BJ (cell line): Measurements from ENCODE around the gene CORO2B. TPM values are rescaled to one million over a fixed set of nuclear protein-coding genes. Genes with fewer than 3 reads are reported as not detected.

Experiments
- CTCF ChIA-PET: fragments of 350-600 bp; formaldehyde crosslinking; extraction: SDS; loops from one replicate; lab custom pipeline; 2021; ENCODE audit warnings: antibody characterized with exemption, inconsistent platforms; lab: Yijun Ruan, JAX
- POLR2A ChIA-PET: fragments of 300-600 bp; sonication (Branson Sonifier 250); formaldehyde crosslinking; extraction: SDS; loops from one replicate; lab custom pipeline; 2021; ENCODE audit warnings: antibody characterized with exemption; lab: Charles Lee
- DNase-seq: peaks from one replicate; pipeline ENCODE4 v3.0.0-alpha.2; 2011; ENCODE audit warnings: low read depth
- H3K27me3 ChIP-seq: 2 replicates; pipeline ENCODE4 v1.6.0; 2011; ENCODE audit warnings: low read length; ENCODE audit not compliant: control insufficient read depth, insufficient read depth
- H3K36me3 ChIP-seq: 2 replicates; pipeline ENCODE4 v1.5.1; 2011; ENCODE audit warnings: low read length; ENCODE audit not compliant: control insufficient read depth, insufficient read depth
- H3K4me3 ChIP-seq: 2 replicates; pipeline ENCODE4 v1.5.1; 2011; ENCODE audit warnings: low read depth, mild to moderate bottlenecking, control low read depth, low read length
- polyA plus RNA-seq: library from polyadenylated mRNA; depleted of rRNA; stranded (reverse); fragments of >200 nt; gene quantifications from 2 replicates; pipeline ENCODE4 v1.2.3, GENCODE V29; 2011
- TF ChIP-seq, protein P1 (sequence below): IDR thresholded peaks from 2 replicates; pipeline ENCODE4 v1.5.1; 2011; ENCODE audit warnings: low read depth, mild to moderate bottlenecking, control low read depth, inconsistent platforms, low read length, moderate library complexity; ENCODE audit not compliant: insufficient read depth

The CORO2B gene
- polyA plus RNA-seq, 1 experiment = 7.7 TPM

DNA sequence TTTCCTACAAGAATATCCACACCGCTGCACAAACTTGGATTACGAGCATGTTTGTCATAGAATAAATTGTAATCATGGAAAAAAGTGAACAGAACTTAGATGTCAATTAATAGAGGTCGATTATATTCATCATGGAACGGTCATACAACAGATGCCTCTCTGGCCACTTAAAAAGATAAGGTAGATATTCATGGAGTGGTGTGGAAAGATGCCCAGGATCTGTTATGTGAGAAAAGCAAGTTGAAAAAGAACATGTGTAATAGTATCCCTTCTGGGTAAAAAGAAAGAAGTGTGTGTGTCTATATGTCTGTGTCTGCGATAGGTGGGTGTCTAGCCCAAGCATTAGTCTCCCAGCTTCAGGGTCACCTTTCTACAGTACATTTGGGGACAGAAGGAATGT is 128.6 kb downstream of the CORO2B start:
- TF ChIP-seq, protein P1, sequence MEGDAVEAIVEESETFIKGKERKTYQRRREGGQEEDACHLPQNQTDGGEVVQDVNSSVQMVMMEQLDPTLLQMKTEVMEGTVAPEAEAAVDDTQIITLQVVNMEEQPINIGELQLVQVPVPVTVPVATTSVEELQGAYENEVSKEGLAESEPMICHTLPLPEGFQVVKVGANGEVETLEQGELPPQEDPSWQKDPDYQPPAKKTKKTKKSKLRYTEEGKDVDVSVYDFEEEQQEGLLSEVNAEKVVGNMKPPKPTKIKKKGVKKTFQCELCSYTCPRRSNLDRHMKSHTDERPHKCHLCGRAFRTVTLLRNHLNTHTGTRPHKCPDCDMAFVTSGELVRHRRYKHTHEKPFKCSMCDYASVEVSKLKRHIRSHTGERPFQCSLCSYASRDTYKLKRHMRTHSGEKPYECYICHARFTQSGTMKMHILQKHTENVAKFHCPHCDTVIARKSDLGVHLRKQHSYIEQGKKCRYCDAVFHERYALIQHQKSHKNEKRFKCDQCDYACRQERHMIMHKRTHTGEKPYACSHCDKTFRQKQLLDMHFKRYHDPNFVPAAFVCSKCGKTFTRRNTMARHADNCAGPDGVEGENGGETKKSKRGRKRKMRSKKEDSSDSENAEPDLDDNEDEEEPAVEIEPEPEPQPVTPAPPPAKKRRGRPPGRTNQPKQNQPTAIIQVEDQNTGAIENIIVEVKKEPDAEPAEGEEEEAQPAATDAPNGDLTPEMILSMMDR = no peak
- H3K27me3 ChIP-seq = no peaks in the 10 kb centered on the region
- ChIA-PET CTCF (interaction anchor here (1.6 kb wide), 1 partner anchor 13 kb away, joined by 3 read pairs; no protein-coding TSS in a partner anchor), POLR2A (no interaction called here)
- H3K36me3 ChIP-seq = peaks cover 1% of the 10 kb centered on the region; the same call in 1 of the 2 replicates
- H3K4me3 ChIP-seq = no peak overlapping the region
- DNase-seq = no peak

DNA sequence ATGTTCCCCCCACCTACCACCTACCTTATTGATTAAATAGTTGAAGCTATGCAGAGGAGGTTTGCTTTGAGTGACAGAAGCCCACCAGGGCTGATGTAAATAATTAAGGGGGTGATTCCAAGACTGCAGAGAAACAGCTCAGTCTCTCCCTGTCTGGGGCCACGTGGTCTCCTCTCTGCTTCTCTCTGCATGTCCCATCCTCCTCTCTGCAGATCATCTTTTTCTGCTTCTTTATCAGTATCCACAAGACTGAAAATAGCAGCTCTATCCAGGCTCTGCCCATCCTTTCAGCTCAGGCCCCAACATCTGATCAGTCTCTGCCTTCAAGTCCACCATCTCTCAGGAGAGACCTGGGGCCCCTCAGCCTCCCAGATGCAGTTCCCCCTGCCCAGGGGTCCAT is 131.1 kb downstream of the CORO2B start:
- Histone ChIP-seq H3K27me3 (no peaks in the 10 kb centered on the region), H3K4me3 (no peak overlapping the region), H3K36me3 (peaks cover 5% of the 10 kb centered on the region)
- DNase-seq = no peak
- ChIA-PET POLR2A (no interaction called here), CTCF (interaction anchor here (0.6 to 1.7 kb wide), 5 partner anchors 9 to 215 kb away, joined by 3 to 5 read pairs (median 3); no protein-coding TSS in a partner anchor)
- TF ChIP-seq, protein P1 = no peak

DNA sequence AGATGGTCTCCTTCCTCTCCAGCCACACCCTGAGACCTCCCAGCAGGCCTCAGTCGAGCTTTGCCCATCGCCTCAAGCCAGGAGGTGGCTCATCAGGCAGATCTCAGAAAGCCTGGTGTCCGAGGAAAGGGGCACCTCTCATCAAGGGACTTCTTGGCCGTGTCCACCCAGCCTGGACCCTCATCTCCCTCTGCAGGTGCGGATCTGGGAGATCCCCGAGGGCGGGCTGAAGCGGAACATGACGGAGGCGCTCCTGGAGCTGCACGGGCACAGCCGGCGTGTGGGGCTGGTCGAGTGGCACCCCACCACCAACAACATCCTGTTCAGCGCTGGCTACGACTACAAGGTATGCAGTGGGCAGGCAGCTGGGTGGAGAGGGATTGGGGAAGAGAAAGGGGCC is 131.7 kb downstream of the CORO2B start:
- CTCF ChIA-PET = interaction anchor here (0.9 to 1.7 kb wide), 4 partner anchors 8 to 214 kb away, joined by 3 to 5 read pairs (median 4); no protein-coding TSS in a partner anchor
- TF ChIP-seq, protein P1 = no peak
- H3K4me3 ChIP-seq = no peak overlapping the region
- H3K27me3 ChIP-seq = no peaks in the 10 kb centered on the region
- POLR2A ChIA-PET = no interaction called here
- peaks cover 5% of the 10 kb centered on the region for H3K36me3 ChIP-seq
- DNase-seq = no peak

DNA sequence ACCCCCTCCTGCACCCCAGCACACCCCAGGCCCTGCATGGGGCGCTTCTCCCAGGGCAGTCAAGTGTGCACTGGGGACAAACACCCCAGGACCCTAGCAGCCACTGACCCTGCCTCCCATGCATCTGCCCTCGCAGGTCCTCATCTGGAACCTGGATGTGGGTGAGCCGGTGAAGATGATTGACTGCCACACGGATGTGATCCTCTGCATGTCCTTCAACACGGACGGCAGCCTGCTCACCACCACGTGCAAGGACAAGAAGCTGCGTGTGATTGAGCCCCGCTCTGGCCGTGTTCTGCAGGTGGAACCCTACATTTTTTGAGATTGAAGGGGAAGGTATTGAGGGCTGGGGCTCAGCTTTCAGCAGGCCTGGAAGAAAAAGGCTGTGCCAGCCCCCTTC is 132.6 kb downstream of the CORO2B start:
- CTCF ChIA-PET = no interaction called here
- Histone ChIP-seq H3K4me3 (no peak overlapping the region), H3K27me3 (no peaks in the 10 kb centered on the region), H3K36me3 (peaks cover 5% of the 10 kb centered on the region)
- DNase-seq = no peak
- POLR2A ChIA-PET = interaction anchor here (0.7 kb wide), 1 partner anchor 32 kb away, joined by 3 read pairs; no protein-coding TSS in a partner anchor
- TF ChIP-seq, protein P1 = no peak

DNA sequence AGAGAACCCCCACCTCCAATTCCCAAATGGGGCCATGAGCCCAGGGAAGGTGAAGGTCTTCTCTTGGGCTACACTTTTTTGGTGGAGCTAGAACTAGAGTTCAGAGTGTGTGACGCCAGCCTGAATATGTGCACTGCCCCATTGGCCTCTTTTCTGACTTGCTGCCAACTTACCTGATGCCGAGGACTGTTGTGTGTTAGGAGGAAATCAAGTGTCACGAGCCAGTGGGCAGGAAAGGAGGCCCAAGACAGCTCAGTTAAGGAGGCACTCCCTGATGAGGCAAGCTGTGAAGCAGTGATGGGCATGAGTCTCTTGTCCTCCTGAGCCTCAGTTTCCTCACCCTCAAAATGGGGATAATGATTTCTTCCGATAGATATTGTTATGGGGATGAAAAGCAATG is 134.1 kb downstream of the CORO2B start:
- H3K27me3 ChIP-seq = no peaks in the 10 kb centered on the region
- no peak for DNase-seq
- CTCF ChIA-PET = interaction anchor here (1.0 to 1.1 kb wide), 2 partner anchors 9 to 153 kb away, joined by 3 read pairs; no protein-coding TSS in a partner anchor
- H3K4me3 ChIP-seq = no peak overlapping the region
- POLR2A ChIA-PET = interaction anchor here (0.6 kb wide), 1 partner anchor 67 kb away, joined by 5 read pairs; no protein-coding TSS in a partner anchor
- H3K36me3 ChIP-seq = peaks cover 5% of the 10 kb centered on the region
- TF ChIP-seq, protein P1 = no peak
